Gastrocnemius medialis (tissue), 4 donors: ENCODE results near the gene GMEB2.

Experiments used
- POLR2A ChIP-seq, 2 donors: fragments of 450-650 bp; IDR thresholded peaks; one replicate each; pipeline ENCODE4 v1.6.1; 2017; ENCODE audit warnings: antibody characterized with exemption in 2 of 2, mild to moderate bottlenecking in 2 of 2, moderate library complexity in 2 of 2
- TF ChIP-seq, protein P1 (sequence below), 5 experiments: fragments of 450-650 bp in 3 of 5; fragments of 200-600 bp in 2 of 5; sonication (generic) in 2 of 5; IDR thresholded peaks in 4 of 5; conservative IDR thresholded peaks in 1 of 5; 1 replicate in 4 of 5; 2 replicates in 1 of 5; pipeline ENCODE4 v1.5.1; 2016 to 2019; ENCODE audit warnings: antibody characterized with exemption in 5 of 5, mild to moderate bottlenecking in 3 of 5, moderate library complexity in 3 of 5

DNA sequence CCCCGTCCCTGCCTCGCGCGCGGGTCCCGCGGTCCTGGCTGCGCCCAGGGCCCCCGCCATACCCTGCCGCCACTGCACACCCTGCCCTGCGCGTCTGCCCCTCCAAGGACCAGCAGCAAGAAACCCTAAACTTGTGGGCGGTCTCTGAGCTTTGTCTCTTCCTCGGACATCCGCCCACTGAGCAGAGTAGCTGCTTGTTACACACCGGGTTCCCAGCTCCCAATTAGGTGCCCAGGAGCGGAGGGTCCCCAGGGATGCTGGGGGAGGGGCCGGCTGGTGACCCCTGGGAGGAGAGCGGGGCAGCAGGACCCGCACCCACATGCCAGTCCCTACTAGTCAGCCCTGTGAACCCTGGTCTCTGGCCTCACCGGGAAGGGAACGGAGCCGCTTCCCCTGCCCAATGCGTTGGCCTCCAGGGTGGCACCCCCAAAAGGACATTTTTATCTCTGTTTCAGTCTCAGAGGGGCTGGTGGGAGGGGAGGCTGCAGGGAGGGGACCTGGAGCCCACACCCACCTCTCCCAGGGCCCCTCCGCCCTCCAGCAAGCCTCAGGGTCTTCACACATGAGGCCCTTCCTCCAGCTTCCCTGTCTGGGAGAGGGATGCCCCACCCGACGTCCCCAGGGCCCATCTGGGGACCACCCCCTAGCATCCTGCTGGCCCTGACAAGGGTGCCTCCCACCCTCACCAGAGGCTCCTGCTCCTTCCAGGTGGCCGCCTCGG, 15.8 kb upstream of the GMEB2 start:
- TF ChIP-seq, protein P1, sequence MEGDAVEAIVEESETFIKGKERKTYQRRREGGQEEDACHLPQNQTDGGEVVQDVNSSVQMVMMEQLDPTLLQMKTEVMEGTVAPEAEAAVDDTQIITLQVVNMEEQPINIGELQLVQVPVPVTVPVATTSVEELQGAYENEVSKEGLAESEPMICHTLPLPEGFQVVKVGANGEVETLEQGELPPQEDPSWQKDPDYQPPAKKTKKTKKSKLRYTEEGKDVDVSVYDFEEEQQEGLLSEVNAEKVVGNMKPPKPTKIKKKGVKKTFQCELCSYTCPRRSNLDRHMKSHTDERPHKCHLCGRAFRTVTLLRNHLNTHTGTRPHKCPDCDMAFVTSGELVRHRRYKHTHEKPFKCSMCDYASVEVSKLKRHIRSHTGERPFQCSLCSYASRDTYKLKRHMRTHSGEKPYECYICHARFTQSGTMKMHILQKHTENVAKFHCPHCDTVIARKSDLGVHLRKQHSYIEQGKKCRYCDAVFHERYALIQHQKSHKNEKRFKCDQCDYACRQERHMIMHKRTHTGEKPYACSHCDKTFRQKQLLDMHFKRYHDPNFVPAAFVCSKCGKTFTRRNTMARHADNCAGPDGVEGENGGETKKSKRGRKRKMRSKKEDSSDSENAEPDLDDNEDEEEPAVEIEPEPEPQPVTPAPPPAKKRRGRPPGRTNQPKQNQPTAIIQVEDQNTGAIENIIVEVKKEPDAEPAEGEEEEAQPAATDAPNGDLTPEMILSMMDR (IDR thresholded peaks at IDR 0.05 in 4 of 5, conservative IDR thresholded peaks at IDR 0.05 in 1 of 5), result no peak
- no peak for TF ChIP-seq POLR2A (IDR thresholded peaks at IDR 0.05)
